ENCODE results near the gene ANKHD1.
A peak's percentile ranks its signal among the peaks of the same experiment; 100 is the strongest.
"Not testable (repeated sequence)": the region's sequence is repeated elsewhere in the genome, so short reads cannot be mapped to it uniquely, and the experiment has no call there.

ANKHD1 gene

DNA sequence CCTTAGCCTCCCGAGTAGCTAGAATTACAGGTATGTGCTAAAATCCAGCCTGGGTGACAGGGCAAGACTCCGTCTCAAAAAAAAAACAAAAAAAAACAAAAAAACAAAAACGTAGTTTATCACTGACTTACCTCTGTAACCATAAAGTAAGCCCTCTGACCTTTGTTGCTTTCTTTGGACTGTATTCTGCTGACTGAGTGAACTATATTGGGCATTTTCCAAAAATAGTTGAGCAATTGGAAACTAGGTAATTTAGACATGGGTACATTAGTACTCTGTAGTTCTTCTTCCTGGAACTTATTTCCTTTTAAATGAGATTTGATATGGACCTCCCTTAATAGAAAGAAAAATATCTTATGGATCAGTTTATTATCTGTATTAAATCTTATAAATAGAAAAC lies 66.6 kb downstream of the ANKHD1 start:
- TF ChIP-seq, protein P1, sequence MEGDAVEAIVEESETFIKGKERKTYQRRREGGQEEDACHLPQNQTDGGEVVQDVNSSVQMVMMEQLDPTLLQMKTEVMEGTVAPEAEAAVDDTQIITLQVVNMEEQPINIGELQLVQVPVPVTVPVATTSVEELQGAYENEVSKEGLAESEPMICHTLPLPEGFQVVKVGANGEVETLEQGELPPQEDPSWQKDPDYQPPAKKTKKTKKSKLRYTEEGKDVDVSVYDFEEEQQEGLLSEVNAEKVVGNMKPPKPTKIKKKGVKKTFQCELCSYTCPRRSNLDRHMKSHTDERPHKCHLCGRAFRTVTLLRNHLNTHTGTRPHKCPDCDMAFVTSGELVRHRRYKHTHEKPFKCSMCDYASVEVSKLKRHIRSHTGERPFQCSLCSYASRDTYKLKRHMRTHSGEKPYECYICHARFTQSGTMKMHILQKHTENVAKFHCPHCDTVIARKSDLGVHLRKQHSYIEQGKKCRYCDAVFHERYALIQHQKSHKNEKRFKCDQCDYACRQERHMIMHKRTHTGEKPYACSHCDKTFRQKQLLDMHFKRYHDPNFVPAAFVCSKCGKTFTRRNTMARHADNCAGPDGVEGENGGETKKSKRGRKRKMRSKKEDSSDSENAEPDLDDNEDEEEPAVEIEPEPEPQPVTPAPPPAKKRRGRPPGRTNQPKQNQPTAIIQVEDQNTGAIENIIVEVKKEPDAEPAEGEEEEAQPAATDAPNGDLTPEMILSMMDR (conservative IDR thresholded peaks at IDR 0.05; ENCODE audit: low read depth, low read length), result no peak
- H3K4me3 ChIP-seq (ENCODE audit: low read length), result no peak overlapping the region
- DNase-seq (ENCODE audit: low read depth), result no peak

DNA sequence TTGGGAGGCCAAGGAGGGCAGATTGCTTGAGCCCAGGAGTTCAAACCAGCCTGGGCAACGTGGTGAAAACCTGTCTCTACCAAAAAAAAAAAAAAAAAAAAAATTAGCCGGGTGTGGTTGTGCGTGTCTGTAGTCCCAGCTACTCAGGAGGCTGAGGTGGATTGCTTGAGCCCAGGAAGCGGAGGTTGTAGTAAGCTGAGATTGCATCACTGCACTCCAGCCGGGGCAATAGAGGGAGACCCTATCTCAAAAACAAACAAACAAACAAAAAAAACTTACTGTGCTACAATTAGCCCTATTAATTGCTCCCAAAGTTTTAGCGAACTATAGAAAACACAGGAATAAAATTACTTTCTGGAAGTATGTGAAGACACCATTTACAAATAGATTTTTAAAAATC lies 67.6 kb downstream of the ANKHD1 start:
- no peak for DNase-seq (ENCODE audit: low read depth)
- no peak overlapping the region for H3K4me3 ChIP-seq (ENCODE audit: low read length)
- TF ChIP-seq, protein P1 (conservative IDR thresholded peaks at IDR 0.05; ENCODE audit: low read depth, low read length), result no peak

DNA sequence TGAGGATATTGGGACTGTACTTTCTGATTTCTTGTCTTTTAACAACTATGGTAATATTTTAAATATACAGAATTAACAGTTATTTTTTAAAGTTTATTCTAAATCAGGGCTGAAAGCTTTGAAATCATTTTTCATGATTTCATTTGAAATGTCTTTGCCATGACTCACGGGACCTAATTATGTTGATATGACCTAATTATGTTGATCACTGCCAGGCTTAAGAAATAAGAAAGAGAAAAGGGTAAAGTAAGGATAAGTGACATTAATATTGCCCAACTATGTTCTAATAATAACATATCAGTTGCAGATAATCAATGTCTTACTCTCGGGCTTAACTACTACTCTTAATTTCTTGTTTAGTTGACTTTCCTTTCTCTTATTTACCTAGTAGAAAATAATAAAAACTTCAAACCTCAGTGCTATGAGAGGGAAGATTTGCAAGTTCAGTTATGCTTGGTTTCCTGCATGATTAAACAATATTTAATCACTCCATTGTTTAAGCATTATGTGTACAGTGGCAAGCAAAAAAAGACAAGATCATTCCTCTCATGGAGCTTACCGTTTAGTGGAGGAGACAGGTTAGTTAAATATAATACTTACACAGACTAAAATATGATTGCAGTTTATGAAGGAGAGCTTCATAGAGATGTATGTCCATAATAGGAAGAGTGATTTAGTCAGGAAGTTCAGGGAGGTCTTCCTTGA lies 78.8 kb downstream of the ANKHD1 start:
- DNase-seq (ENCODE audit: low read depth), result peak; percentile 17
- H3K4me3 ChIP-seq (ENCODE audit: low read length), result no peak overlapping the region
- TF ChIP-seq, protein P1 (conservative IDR thresholded peaks at IDR 0.05; ENCODE audit: low read depth, low read length), result no peak

DNA sequence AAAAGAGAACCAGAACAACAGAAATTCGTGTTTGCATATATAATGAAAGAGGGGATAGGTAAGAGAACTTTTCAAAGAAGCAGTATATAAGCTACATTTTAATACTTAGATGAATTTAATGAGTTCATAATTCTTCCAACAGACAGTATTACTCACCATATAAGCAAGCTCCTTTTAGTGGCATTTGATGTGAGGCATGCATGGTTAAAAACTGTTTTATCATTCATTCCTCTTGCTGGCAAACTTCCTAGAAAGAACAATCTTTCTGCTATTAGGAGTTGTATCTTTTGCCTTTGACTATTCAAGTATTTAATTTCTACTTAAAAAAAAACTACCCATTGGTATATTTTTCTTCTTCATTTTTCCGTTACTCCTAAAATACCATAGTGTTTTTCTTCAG lies 80.1 kb downstream of the ANKHD1 start:
- peak; percentile 32 for DNase-seq (ENCODE audit: low read depth)
- TF ChIP-seq, protein P1 (conservative IDR thresholded peaks at IDR 0.05; ENCODE audit: low read depth, low read length), result no peak
- H3K4me3 ChIP-seq (ENCODE audit: low read length), result no peak overlapping the region

DNA sequence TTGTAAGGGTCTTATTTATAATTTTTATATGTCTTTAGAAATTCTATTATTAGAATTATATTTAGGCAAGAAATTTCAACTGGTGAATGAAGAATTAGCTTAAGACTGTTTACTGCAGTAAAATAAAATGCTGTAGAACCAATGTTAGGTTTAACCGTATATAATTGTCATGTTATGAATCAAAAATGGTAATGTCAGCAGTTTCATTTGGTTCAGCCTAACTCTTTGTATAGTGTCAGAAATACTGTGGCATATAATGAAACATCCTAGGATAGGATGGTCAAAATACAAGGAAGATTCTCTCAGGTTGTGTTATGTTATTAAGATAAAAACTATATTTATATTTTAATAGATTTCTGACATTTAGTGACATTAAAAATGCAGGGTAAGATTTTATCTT lies 81.4 kb downstream of the ANKHD1 start:
- H3K4me3 ChIP-seq (ENCODE audit: low read length), result no peak overlapping the region
- no peak for DNase-seq (ENCODE audit: low read depth)
- TF ChIP-seq, protein P1 (conservative IDR thresholded peaks at IDR 0.05; ENCODE audit: low read depth, low read length), result no peak

DNA sequence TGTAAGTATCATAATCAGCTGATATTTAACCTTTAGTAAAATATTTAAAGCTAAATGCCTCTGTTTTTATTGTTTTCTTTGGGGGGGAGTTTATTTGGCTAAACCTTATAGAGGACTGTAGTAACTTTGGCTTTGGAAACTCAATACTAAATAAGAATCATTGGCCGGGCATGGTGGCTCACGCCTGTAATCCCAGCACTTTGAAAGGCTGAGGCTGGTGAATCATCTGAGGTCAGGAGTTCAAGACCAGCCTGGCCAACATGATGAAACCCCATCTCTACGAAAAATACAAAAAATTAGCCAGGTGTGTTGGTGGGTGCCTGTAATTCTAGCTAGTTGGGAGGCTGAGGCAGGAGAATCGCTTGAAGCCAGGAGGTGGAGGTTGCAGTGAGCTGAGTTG lies 86.5 kb downstream of the ANKHD1 start:
- not testable (repeated sequence) for DNase-seq (ENCODE audit: low read depth); H3K4me3 ChIP-seq (ENCODE audit: low read length)

DNA sequence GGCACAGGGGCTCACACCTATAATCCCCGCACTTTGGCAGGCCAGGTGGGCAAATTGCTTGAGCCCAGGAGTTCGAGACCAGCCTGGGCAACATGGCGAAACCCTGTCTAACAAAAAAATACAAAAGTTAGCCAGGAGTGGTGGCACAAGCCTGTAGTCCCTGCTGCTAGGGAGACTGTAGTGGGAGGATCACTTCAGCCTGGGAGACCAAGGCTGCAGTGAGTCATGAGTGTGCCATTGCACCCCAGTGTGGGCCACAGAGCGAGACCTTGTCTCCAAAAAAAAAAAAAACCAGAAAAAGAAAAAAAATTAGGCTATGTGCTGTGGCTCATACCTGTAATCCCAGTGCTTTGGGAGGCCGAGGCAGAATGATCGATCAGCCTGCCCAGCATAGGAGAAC lies 87.3 kb downstream of the ANKHD1 start:
- H3K4me3 ChIP-seq (ENCODE audit: low read length), result no peak overlapping the region
- DNase-seq (ENCODE audit: low read depth), result no peak
- TF ChIP-seq, protein P1 (conservative IDR thresholded peaks at IDR 0.05; ENCODE audit: low read depth, low read length), result no peak
